ENCODE results near the gene STMN3.
"Not testable (repeated sequence)": the region's sequence is repeated elsewhere in the genome, so short reads cannot be mapped to it uniquely, and the experiment has no call there.

STMN3 gene

GRCh38 chr20:63675681-63676368 is 22.6 kb upstream of the STMN3 start:
- no peak for DNase-seq

GRCh38 chr20:63673951-63674350 is 20.7 kb upstream of the STMN3 start:
- no peak for DNase-seq

GRCh38 chr20:63672666-63673065 is 19.4 kb upstream of the STMN3 start:
- DNase-seq = no peak

DNA sequence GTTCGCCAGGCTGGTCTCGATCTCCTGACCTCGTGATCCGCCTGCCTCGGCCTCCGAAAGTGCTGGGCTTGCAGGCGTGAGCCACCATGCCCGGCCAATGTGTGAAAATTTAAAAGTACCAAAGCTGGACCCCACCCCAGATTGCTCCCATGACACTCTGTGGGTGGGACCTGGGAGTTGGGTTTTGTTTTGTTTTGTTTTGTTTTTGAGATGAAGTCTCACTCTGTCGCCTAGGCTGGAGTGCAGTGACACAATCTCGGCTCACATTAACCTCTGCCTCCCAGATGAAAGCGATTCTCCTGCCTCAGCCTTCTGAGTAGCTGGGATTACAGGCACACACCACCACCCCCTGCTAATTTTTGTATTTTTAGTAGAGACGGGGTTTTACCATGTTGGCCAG is 18.5 kb upstream of the STMN3 start:
- DNase-seq = not testable (repeated sequence)

- no peak for DNase-seq
These were observed 15.1 kb upstream of the STMN3 start for GRCh38 chr20:63668351-63668750.

GRCh38 chr20:63667858-63668257 is 14.6 kb upstream of the STMN3 start:
- no peak for DNase-seq

DNA sequence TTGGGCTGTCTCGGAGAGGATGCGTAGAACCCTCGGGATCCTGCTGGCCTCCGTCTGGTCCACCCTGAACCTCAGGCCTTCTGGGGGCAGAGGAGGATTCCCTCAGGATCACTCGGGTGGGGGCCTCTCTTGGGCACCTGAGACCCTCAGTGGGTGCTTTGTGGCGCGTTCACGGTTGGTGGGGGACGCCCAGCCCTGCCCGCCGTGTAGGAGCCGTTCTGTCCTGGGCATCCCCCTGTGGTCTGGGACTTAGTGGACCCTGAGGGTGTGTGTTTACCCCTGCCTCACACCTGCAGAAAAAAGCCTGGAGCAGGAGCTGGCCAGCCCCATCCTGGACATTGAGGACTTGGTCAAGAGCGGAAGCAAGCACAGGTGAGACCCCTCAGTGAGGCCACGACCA is 12.5 kb upstream of the STMN3 start:
- no peak for DNase-seq

DNA sequence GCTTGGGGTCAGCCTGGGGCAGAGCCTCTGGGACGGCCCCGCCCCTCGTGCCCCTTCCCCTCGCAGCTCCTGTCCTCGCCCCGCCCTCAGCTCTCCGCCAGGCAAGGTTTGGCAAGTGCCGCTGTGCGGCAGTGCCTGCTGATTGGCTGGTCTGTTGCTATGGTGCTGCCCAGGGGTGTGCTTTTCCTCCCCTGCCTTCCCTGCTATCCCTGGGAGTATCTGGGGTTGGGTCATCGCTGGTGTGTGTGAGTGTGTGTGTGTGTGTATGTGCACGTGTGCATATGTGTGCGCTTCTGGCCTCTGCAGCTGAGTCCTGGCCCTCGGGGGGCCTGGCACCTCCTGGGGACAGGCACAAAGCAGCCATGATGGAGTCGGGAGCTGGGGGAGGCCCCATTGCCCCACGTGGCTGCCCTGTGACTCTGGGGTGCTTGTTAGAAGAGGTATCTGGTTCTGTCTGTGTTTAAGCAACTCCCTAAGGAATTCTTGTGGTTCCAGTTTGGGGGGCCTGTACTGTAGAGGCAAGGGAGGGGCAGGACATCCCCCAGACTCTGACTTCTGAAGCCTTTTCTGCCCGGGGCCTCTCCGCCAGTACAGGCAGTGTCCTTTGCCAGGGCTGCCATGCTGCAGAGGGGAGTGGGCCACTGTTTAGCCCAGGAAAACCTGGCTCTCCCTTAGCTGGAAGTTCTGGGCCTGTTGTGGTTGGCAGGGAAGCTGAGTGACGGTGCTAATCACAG is 11.8 kb upstream of the STMN3 start:
- DNase-seq = no peak

- DNase-seq = no peak
These were observed 11.1 kb upstream of the STMN3 start for GRCh38 chr20:63664143-63664851.

- DNase-seq = no peak
These were observed 10.3 kb upstream of the STMN3 start for GRCh38 chr20:63663332-63664066.

GRCh38 chr20:63662813-63663189 is 9.6 kb upstream of the STMN3 start:
- DNase-seq = no peak

- no peak for DNase-seq
These were observed 9.0 kb upstream of the STMN3 start for GRCh38 chr20:63661959-63662812.

DNA sequence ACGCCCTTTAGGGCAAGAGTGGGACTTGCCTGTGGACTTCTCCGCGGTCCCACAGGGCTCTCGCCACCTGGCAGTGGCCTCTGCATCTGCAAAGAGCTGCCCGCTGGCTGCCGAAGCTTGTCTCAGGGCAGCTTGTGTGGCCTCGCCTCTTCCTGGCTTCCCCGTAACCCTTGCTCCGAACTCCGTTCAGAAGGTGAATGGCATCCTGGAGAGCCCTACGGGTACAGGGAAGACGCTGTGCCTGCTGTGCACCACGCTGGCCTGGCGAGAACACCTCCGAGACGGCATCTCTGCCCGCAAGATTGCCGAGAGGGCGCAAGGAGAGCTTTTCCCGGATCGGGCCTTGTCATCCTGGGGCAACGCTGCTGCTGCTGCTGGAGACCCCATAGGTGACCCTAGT is 7.9 kb upstream of the STMN3 start:
- no peak for DNase-seq

GRCh38 chr20:63660622-63661021 is 7.4 kb upstream of the STMN3 start:
- no peak for DNase-seq

DNA sequence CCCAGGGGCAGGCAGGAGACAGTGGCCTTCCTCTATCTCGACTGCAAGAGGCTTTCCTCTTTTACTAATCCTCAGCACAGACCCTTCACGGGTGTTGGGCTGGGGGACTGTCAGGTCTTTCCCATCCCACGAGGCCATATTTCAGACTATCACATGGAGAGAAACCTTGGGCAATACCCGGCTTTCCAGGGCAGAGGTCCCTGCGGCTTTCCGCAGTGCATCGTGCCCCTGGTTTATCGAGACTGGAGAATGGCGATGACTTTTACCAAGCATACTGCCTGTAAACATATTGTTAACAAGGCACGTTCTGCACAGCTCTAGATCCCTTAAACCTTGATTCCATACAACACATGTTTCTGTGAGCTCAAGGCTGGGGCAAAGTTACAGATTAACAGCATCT is 7.0 kb upstream of the STMN3 start:
- not testable (repeated sequence) for DNase-seq

GRCh38 chr20:63659370-63659769 is 6.1 kb upstream of the STMN3 start:
- DNase-seq = no peak

- DNase-seq = no peak
These were observed 5.5 kb upstream of the STMN3 start for GRCh38 chr20:63658749-63659187.

DNA sequence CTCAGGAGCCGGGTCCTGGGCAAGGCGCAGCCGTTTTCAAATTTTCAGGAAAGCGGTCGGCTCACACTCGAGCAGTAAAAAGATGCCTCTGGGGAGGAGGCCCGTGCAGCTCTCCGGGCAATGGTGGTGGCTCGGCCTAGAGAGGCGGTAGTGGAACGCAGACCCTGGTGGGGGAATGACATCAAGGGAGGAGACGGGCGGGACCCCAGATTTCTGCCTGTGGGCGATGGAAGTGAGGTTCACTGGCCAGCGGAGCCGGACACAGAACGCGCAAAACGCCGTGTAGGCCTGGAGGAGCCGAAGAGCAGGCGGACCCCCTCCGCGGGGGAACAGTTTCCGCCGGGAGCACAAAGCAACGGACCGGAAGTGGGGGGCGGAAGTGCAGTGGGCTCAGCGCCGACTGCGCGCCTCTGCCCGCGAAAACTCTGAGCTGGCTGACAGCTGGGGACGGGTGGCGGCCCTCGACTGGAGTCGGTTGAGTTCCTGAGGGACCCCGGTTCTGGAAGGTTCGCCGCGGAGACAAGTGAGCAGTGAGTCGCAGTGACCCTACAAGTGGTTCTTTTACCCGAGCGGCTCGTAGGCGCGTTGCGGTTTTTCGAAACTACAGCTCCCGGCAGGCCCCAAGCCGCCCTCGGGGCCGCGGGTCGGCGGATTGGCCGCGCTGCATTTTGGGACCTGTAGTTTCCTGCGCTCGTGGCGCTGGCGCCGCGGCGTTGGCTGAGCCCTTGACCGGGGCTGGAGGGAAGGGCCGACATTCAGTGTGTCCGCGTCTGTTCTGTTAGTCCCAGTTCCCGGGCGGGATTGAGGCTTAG is 4.9 kb upstream of the STMN3 start, which contains the start of gene RTEL1:
TSS of gene RTEL1 (plus strand) at position 376 of the 812 bp plus-strand sequence. CDS start 1,091 bp downstream, outside the sequence.
- DNase-seq = peak; percentile 81

DNA sequence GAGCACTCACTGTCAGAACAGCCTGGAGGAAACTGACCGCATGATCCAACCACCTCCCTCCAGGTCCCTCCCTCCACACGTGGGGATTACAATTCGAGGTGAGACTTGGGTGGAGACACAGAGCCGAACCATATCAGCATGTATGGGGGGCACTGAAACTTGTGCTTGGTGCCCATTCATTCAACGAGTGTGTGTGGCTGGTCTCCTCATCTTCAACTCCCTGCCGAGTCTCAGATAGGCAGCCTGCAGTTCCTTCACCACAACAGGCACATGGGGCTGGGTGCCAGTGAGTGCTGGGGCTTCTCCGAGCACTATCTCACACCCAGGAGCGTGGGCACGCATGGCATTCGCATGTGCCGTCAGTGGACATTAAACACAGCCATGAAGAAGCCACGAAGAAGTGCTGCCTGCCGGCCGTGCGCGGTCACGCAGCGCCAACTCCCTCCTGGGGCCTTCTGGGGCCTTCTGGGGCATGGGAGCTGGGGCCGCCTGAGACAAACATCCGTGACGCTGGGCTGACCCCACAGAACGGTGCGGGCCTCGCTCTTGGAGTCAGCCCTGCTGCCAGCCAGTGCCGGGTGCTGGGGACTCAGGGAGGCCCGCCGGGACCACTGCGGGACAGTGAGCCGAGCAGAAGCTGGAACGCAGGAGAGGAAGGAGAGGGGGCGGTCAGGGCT is 4.2 kb upstream of the STMN3 start:
- no peak for DNase-seq

DNA sequence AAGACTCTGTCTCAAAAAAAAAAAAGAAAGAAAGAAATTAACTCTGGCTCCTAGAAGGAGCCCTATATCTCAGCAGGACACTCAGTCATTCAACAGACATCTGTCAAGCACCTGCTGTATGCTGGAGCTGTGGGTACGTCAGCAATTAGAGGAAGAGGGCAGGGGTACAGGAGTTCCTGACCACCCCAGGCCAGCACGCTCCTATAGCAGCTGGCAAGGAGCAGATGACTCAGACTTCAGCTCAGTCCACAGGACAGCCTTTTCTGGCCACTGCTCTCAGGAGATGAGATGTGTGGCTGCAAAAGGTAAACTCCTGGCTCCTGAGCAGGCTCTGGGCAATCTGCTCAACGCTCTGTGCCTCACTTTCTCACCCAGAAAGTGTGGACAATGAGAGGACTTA is 3.2 kb upstream of the STMN3 start:
- DNase-seq = no peak

- no peak for DNase-seq
These were observed 2.0 kb upstream of the STMN3 start for GRCh38 chr20:63655249-63655648.
